ENCODE measurements around the gene FGF18.

Gene FGF18

DNA sequence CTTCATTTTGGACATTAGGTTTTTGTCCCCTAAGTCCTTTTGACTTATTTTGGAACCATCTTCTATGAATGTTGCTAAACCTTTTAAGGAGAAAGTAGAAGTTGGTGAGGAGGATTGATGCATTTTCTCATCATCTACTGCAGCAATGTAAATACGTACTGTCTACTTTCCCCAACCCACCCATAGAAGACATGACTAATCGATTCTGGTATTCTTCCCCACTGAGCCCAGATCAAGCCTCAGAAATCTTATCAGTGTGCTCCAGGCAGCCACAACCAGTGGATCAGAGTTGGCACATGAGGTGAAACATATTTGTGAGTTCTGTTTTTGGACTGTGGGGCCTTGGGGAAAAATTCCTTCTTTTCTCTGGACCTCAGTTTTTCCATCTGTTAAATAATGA lies 57.7 kb downstream of the FGF18 start:
- TF ChIP-seq CTCF (IDR thresholded peaks at IDR 0.05; ENCODE audit: borderline replicate concordance, control extremely low read depth, extremely low read depth, insufficient read depth, missing control alignments): no peak
- DNase-seq (ENCODE audit: low spot score): no peak
- in situ Hi-C loops (cut with MboI; ENCODE audit: low sequenced_read_pairs, unreplicated experiment): no loop called here

GRCh38 chr5:171477666-171478065 lies 58.2 kb downstream of the FGF18 start:
- in situ Hi-C loops (cut with MboI; ENCODE audit: low sequenced_read_pairs, unreplicated experiment): no loop called here
- DNase-seq (ENCODE audit: low spot score): no peak
- no peak for TF ChIP-seq CTCF (IDR thresholded peaks at IDR 0.05; ENCODE audit: borderline replicate concordance, control extremely low read depth, extremely low read depth, insufficient read depth, missing control alignments)

GRCh38 chr5:171478946-171479775 lies 59.7 kb downstream of the FGF18 start:
- in situ Hi-C loops (cut with MboI; ENCODE audit: low sequenced_read_pairs, unreplicated experiment): no loop called here
- TF ChIP-seq CTCF (IDR thresholded peaks at IDR 0.05; ENCODE audit: borderline replicate concordance, control extremely low read depth, extremely low read depth, insufficient read depth, missing control alignments): no peak

GRCh38 chr5:171479776-171480125 lies 60.3 kb downstream of the FGF18 start:
- TF ChIP-seq CTCF (IDR thresholded peaks at IDR 0.05; ENCODE audit: borderline replicate concordance, control extremely low read depth, extremely low read depth, insufficient read depth, missing control alignments): no peak
- in situ Hi-C loops (cut with MboI; ENCODE audit: low sequenced_read_pairs, unreplicated experiment): no loop called here
- DNase-seq (ENCODE audit: low spot score): no peak

More at GRCh38 chr5:171478946-171479775, 59.7 kb downstream of the FGF18 start:
- DNase-seq (ENCODE audit: low spot score): peak; percentile 36

DNA sequence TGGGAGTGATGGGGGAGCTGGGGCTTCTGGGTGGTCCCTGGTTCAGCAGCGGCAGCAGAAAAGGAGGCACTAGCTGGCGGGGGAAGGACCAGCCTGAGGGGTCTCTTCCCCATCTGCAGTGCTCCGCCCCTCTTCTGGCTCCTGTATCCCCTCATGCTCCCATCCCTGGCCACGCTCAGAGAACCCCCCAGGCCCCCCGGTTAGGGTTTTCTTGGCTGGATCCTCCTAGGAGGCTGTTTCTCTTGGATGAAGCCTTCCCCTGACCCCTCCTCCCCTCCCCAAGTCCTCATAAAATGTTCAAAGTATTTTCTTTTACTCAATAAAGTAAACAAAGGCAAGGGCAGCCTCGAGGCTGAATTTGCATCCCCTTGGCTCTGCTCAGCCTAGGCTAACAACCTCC lies 60.8 kb downstream of the FGF18 start:
- in situ Hi-C loops (cut with MboI; ENCODE audit: low sequenced_read_pairs, unreplicated experiment): no loop called here
- no peak for DNase-seq (ENCODE audit: low spot score)
- TF ChIP-seq CTCF (IDR thresholded peaks at IDR 0.05; ENCODE audit: borderline replicate concordance, control extremely low read depth, extremely low read depth, insufficient read depth, missing control alignments): no peak

DNA sequence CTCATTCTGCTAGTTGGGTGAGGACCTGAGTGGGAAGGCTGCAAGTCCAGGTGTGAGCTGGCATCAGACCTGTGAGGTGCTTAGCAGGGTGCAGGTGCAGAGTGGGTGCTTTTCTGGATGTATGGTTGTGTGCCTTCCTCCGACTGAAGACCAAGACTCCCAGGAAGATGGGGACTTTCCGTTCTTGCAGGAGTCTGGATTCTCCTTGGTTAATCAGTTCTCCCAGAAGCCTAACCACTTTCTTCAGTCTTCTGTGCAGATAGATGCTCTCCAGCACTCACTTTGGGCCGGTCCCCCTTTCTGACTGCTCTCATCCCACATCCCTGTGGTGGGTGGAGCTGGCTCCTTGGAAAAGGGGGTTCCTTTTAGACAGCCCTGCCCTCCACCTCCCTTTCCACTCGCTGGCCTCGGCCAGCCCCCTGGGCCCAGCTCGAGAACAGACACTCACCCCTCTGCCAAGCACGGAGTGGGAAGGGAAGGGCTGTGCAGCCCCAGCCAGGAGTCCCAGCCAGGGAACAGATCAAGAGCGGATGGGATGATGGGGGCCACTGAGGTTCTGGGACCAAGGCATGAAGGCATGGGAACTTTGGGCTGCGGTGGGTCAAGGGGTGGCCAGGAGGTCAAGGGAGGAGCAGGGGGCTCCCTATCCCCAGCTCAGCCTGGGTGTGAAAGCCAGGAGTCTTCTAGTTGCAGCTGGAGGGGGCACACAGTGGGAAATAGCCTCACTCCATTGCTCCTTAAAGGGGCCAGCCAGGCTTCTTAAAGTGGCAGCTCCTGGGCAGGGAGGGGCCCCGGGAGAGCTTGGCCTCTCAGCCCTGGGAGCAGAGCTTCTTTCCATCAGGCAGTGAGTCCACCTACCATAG lies 62.4 kb downstream of the FGF18 start:
- DNase-seq (ENCODE audit: low spot score): no peak
- no peak for TF ChIP-seq CTCF (IDR thresholded peaks at IDR 0.05; ENCODE audit: borderline replicate concordance, control extremely low read depth, extremely low read depth, insufficient read depth, missing control alignments)
- in situ Hi-C loops (cut with MboI; ENCODE audit: low sequenced_read_pairs, unreplicated experiment): no loop called here
